Astrocyte (in vitro differentiated cells and primary cell): ENCODE measurements around the gene OSCP1. TPM values are rescaled to one million over a fixed set of nuclear protein-coding genes. Genes with fewer than 3 reads are reported as not detected.

Source experiments
- DNase-seq: peaks from one replicate; pipeline ENCODE4 v3.0.0-alpha.2; 2010; ENCODE audit warnings: low read depth
- FAIRE-seq: peaks from 2 replicates; lab custom pipeline; 2011; peaks lifted over from hg19 to GRCh38; lab: Jason Lieb, UNC
- H2AFZ ChIP-seq: 2 replicates; pipeline ENCODE4 v1.6.0; 2012; ENCODE audit warnings: low read depth, low read length, inconsistent platforms
- H3K27ac ChIP-seq: 2 replicates; pipeline ENCODE4 v1.5.1; 2011; ENCODE audit warnings: low read depth, low read length, inconsistent platforms
- H3K27me3 ChIP-seq: 2 replicates; pipeline ENCODE4 v1.6.0; 2011; ENCODE audit warnings: low read length, inconsistent platforms; ENCODE audit not compliant: insufficient read depth
- H3K36me3 ChIP-seq: 2 replicates; pipeline ENCODE4 v1.5.1; 2011; ENCODE audit warnings: low read length, inconsistent platforms; ENCODE audit not compliant: insufficient read depth
- H3K4me1 ChIP-seq: 2 replicates; pipeline ENCODE4 v1.5.1; 2011; ENCODE audit warnings: low read length, inconsistent platforms; ENCODE audit not compliant: insufficient read depth
- H3K4me2 ChIP-seq: 2 replicates; pipeline ENCODE4 v1.6.0; 2012; ENCODE audit warnings: low read length, inconsistent platforms
- H3K4me3 ChIP-seq: 2 replicates; pipeline ENCODE4 v1.5.1; 2011; ENCODE audit warnings: low read depth, mild to moderate bottlenecking, low read length, inconsistent platforms; ENCODE audit not compliant: insufficient read depth
- H3K79me2 ChIP-seq: 2 replicates; pipeline ENCODE4 v1.6.0; 2012; ENCODE audit warnings: mild to moderate bottlenecking, low read length, inconsistent platforms; ENCODE audit not compliant: insufficient read depth
- H3K9ac ChIP-seq: 2 replicates; pipeline ENCODE4 v1.6.0; 2012; ENCODE audit warnings: mild to moderate bottlenecking, low read length, inconsistent platforms
- H3K9me3 ChIP-seq: 2 replicates; pipeline ENCODE4 v1.5.1; 2012; ENCODE audit warnings: low read depth, mild to moderate bottlenecking, low read length, inconsistent platforms; ENCODE audit not compliant: insufficient read depth
- H4K20me1 ChIP-seq: 2 replicates; pipeline ENCODE4 v1.6.0; 2012; ENCODE audit warnings: low read length, inconsistent platforms; ENCODE audit not compliant: insufficient read depth
- H3K27ac Mint-ChIP-seq: one replicate; pipeline ENCODE4 v1.8.0; 2021; ENCODE audit warnings: mild to moderate bottlenecking, mixed read lengths; ENCODE audit not compliant: unreplicated experiment
- H3K27me3 Mint-ChIP-seq: one replicate; pipeline ENCODE4 v1.8.0; 2021; ENCODE audit warnings: low read depth, mixed read lengths; ENCODE audit not compliant: unreplicated experiment
- H3K36me3 Mint-ChIP-seq: one replicate; pipeline ENCODE4 v1.8.0; 2021; ENCODE audit warnings: low read depth, mixed read lengths; ENCODE audit not compliant: unreplicated experiment
- H3K4me1 Mint-ChIP-seq: one replicate; pipeline ENCODE4 v1.8.0; 2021; ENCODE audit warnings: low read depth, mixed read lengths; ENCODE audit not compliant: unreplicated experiment
- H3K4me3 Mint-ChIP-seq: one replicate; pipeline ENCODE4 v1.8.0; 2021; ENCODE audit warnings: mild to moderate bottlenecking, moderate library complexity, mixed read lengths; ENCODE audit not compliant: unreplicated experiment
- H3K9me3 Mint-ChIP-seq: one replicate; pipeline ENCODE4 v1.8.0; 2021; ENCODE audit warnings: mild to moderate bottlenecking, mixed read lengths; ENCODE audit not compliant: unreplicated experiment
- EZH2 ChIP-seq: IDR thresholded peaks from 2 replicates; pipeline ENCODE4 v1.6.1; 2012; ENCODE audit warnings: mild to moderate bottlenecking, low read length, inconsistent platforms; ENCODE audit not compliant: insufficient read depth
- total RNA-seq: library from RNA; stranded (reverse); gene quantifications from 2 replicates; pipeline ENCODE4 v1.2.1, GENCODE V29; 2021
- TF ChIP-seq, protein P1 (sequence below): IDR thresholded peaks from 2 replicates; pipeline ENCODE4 v1.5.1; 2011; ENCODE audit warnings: low read depth, mild to moderate bottlenecking, inconsistent platforms, low read length, moderate library complexity; ENCODE audit not compliant: insufficient read depth

Gene OSCP1
- total RNA-seq, 1 donor from 2014 or later: 6.3 TPM

GRCh38 chr1:36397378-36398230 is 52.6 kb downstream of the OSCP1 start, which contains the start of gene LSM10:
Gene LSM10, minus strand, starts transcription at chr1:36397908. Its CDS starts 3,779 bp downstream, at chr1:36394129.
- Histone ChIP-seq H3K4me2 (peak within 1 kb of the TSS; percentile 88), H3K9me3 (no peaks in the 10 kb centered on the region), H3K4me1 (peaks cover 10% of the 10 kb centered on the region), H4K20me1 (peaks cover 5% of the 10 kb centered on the region), H3K36me3 (peaks cover 9% of the 10 kb centered on the region), H3K27me3 (no peaks in the 10 kb centered on the region), H2AFZ (peak within 1 kb of the TSS; percentile 89), H3K9ac (peak within 1 kb of the TSS; percentile 95), H3K4me3 (peak within 1 kb of the TSS; percentile 91), H3K79me2 (peaks cover 30% of the 10 kb centered on the region), H3K27ac (peak within 1 kb of the TSS; percentile 92)
- Mint-ChIP-seq H3K36me3 (peaks cover 8% of the 10 kb centered on the region), H3K27me3 (no peaks in the 10 kb centered on the region), H3K27ac (peak within 1 kb of the TSS; percentile 98), H3K9me3 (no peaks in the 10 kb centered on the region), H3K4me1 (peaks cover 19% of the 10 kb centered on the region), H3K4me3 (peak within 1 kb of the TSS; percentile 97)
- DNase-seq (peak; percentile 89), FAIRE-seq (no peak)
- TF ChIP-seq, protein P1, sequence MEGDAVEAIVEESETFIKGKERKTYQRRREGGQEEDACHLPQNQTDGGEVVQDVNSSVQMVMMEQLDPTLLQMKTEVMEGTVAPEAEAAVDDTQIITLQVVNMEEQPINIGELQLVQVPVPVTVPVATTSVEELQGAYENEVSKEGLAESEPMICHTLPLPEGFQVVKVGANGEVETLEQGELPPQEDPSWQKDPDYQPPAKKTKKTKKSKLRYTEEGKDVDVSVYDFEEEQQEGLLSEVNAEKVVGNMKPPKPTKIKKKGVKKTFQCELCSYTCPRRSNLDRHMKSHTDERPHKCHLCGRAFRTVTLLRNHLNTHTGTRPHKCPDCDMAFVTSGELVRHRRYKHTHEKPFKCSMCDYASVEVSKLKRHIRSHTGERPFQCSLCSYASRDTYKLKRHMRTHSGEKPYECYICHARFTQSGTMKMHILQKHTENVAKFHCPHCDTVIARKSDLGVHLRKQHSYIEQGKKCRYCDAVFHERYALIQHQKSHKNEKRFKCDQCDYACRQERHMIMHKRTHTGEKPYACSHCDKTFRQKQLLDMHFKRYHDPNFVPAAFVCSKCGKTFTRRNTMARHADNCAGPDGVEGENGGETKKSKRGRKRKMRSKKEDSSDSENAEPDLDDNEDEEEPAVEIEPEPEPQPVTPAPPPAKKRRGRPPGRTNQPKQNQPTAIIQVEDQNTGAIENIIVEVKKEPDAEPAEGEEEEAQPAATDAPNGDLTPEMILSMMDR: no peak

DNA sequence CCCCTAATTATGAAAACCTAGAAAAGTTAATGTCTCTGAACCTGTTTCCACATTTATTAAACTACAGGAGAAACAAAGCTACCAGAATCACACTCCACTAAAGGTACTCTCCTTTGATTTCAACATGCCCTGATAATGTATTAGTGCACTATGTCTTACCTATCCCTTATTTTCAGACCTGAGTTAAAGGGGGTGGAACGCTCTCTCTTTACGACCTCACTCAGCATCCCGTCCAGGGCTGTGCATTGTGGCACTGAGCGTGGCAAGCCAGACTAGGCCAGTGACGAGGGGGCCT is 53.2 kb downstream of the OSCP1 start:
- H3K4me3 ChIP-seq: peak overlapping the region; percentile 91
- H3K79me2 ChIP-seq: peaks cover 30% of the 10 kb centered on the region
- Mint-ChIP-seq H3K9me3 (no peaks in the 10 kb centered on the region), H3K36me3 (peaks cover 10% of the 10 kb centered on the region), H3K4me1 (peaks cover 16% of the 10 kb centered on the region), H3K27me3 (no peaks in the 10 kb centered on the region), H3K4me3 (peak overlapping the region; percentile 97), H3K27ac (peak overlapping the region; percentile 73)
- H3K4me2 ChIP-seq: peak overlapping the region; percentile 88
- no peaks in the 10 kb centered on the region for H3K9me3 ChIP-seq
- no peaks in the 10 kb centered on the region for H3K27me3 ChIP-seq
- H3K36me3 ChIP-seq: peaks cover 9% of the 10 kb centered on the region
- TF ChIP-seq, protein P1: no peak
- no peak for TF ChIP-seq EZH2
- no peak for DNase-seq
- no peak for FAIRE-seq
- peak overlapping the region; percentile 89 for H2AFZ ChIP-seq
- peaks cover 5% of the 10 kb centered on the region for H4K20me1 ChIP-seq
- H3K27ac ChIP-seq: peak overlapping the region; percentile 92
- H3K4me1 ChIP-seq: peaks cover 10% of the 10 kb centered on the region
- peak overlapping the region; percentile 95 for H3K9ac ChIP-seq

GRCh38 chr1:36396359-36396758 is 53.9 kb downstream of the OSCP1 start:
- no peak for DNase-seq
- Histone ChIP-seq H3K79me2 (peaks cover 30% of the 10 kb centered on the region), H3K4me1 (peaks cover 10% of the 10 kb centered on the region), H3K9ac (peak overlapping the region; percentile 95), H3K36me3 (peaks cover 13% of the 10 kb centered on the region), H3K4me2 (peak overlapping the region; percentile 88), H3K27me3 (no peaks in the 10 kb centered on the region), H3K4me3 (no peak overlapping the region), H4K20me1 (peaks cover 5% of the 10 kb centered on the region), H3K9me3 (no peaks in the 10 kb centered on the region), H2AFZ (no peak overlapping the region), H3K27ac (no peak overlapping the region)
- Mint-ChIP-seq H3K27me3 (no peaks in the 10 kb centered on the region), H3K27ac (peak overlapping the region; percentile 77), H3K9me3 (no peaks in the 10 kb centered on the region), H3K36me3 (peaks cover 12% of the 10 kb centered on the region), H3K4me3 (peak overlapping the region; percentile 97), H3K4me1 (peaks cover 16% of the 10 kb centered on the region)
- no peak for FAIRE-seq
- TF ChIP-seq, protein P1: no peak
- TF ChIP-seq EZH2: no peak
